ENCODE results near the gene CD59. TPM values are rescaled to one million over a fixed set of nuclear protein-coding genes. Genes with fewer than 3 reads are reported as not detected.

Gene CD59
- polyA plus RNA-seq, 2 of the 4 experiments (the other 2 are of a cell fraction) = 335 to 375 TPM

DNA sequence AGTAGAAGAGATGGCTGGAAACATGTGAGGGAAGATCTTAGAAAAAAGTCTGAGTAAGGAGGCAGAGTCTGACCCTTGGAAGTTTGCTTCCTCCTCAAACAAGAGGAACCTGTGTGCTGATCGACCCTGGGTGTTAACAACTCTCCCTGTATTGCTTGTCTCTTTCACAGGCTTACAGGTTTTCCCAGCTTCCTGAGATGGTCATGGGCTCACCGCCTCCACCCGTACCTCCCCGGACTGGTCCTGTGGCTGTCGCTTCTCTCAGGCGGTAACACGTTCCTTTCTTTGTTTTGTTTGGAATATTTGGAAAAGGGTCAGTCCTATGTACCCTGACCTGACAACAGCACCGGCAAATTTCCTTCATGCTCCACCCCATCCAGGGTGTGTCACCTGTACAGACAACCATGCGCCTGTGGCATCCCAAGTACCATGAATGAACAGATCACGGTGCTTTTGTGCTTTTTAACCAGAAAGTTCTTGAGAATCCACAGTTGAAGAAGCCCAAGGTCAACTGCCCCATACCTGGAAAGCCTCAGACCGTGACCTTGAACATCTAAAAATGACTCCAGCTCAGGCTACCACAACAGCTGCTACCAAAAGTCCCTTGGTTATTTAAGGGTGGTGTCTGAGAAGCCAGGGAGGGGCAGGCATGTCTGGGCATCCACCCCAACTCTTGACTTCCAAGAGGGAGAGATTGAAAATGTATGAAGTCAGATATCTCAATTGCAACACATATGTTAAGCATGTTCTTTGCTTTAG is 80.2 kb downstream of the CD59 start (continued):
- TF ChIP-seq, protein P1, sequence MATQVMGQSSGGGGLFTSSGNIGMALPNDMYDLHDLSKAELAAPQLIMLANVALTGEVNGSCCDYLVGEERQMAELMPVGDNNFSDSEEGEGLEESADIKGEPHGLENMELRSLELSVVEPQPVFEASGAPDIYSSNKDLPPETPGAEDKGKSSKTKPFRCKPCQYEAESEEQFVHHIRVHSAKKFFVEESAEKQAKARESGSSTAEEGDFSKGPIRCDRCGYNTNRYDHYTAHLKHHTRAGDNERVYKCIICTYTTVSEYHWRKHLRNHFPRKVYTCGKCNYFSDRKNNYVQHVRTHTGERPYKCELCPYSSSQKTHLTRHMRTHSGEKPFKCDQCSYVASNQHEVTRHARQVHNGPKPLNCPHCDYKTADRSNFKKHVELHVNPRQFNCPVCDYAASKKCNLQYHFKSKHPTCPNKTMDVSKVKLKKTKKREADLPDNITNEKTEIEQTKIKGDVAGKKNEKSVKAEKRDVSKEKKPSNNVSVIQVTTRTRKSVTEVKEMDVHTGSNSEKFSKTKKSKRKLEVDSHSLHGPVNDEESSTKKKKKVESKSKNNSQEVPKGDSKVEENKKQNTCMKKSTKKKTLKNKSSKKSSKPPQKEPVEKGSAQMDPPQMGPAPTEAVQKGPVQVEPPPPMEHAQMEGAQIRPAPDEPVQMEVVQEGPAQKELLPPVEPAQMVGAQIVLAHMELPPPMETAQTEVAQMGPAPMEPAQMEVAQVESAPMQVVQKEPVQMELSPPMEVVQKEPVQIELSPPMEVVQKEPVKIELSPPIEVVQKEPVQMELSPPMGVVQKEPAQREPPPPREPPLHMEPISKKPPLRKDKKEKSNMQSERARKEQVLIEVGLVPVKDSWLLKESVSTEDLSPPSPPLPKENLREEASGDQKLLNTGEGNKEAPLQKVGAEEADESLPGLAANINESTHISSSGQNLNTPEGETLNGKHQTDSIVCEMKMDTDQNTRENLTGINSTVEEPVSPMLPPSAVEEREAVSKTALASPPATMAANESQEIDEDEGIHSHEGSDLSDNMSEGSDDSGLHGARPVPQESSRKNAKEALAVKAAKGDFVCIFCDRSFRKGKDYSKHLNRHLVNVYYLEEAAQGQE (IDR thresholded peaks at IDR 0.05) = no peak
- TF ChIP-seq KDM1A (IDR thresholded peaks at IDR 0.05; ENCODE audit: low read depth) (no peak), NR3C1 (IDR thresholded peaks at IDR 0.05) (no peak)

DNA sequence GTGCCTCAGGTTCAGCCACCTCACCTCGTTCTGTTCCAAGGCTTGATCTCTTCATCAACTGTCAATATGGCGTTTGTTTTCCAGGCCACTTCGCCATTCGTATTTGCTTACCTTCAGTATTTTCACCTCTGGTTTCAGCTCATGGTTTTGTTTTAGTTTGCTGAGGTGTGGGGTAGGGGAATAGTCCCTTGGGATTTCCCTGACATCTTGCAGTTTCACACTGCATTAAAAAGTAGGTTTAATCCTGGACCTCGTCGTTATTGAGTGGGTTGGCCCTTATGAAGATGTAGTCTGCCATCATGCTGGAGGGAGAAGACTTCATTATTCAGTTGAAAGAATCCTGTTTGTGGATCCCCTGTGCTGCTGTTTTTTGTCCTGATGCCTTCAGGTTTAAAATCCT is 81.6 kb downstream of the CD59 start:
- ChIA-PET CTCF (interaction anchor here (0.6 kb wide), 1 partner anchor 31 kb away, joined by 3 read pairs; no protein-coding TSS in a partner anchor), POLR2A (no interaction called here)
- 90% methylated on average over 6 of the region's 6 CpGs for WGBS (ENCODE audit: missing lambda C conversion rate)
- no peak overlapping the region for H3K27ac ChIP-seq
- no peak for DNase-seq (ENCODE audit: low read depth in 1 of 2, low spot score in 1 of 2)
- no peaks in the 10 kb centered on the region for H3K9me3 ChIP-seq
- no peak for FAIRE-seq
- H3K4me2 ChIP-seq = no peak overlapping the region
- no peaks in the 10 kb centered on the region for H3K4me1 ChIP-seq
- H3K4me3 ChIP-seq = no peak overlapping the region
- no peak for ATAC-seq
- TF ChIP-seq SREBF2 (IDR thresholded peaks at IDR 0.05) = no peak
- no peak for TF ChIP-seq NFE2L2 (conservative IDR thresholded peaks at IDR 0.05; ENCODE audit: low read length)
- TF ChIP-seq ZC3H11A (IDR thresholded peaks at IDR 0.05) = no peak
- TF ChIP-seq, protein P1 (IDR thresholded peaks at IDR 0.05) = no peak
- TF ChIP-seq HEYL (CRISPR knock-in tag; IDR thresholded peaks at IDR 0.05) = no peak
- no peak for TF ChIP-seq CBX8 (IDR thresholded peaks at IDR 0.05)
- TF ChIP-seq EHMT2 (IDR thresholded peaks at IDR 0.05; ENCODE audit: low read depth) = no peak
- no peak for TF ChIP-seq EP300 (IDR thresholded peaks at IDR 0.05)
- no peak for TF ChIP-seq FOXS1 (CRISPR knock-in tag; IDR thresholded peaks at IDR 0.05)
- TF ChIP-seq MYC (IDR thresholded peaks at IDR 0.05; ENCODE audit: borderline replicate concordance, low read length) = no peak
- TF ChIP-seq, protein P2, sequence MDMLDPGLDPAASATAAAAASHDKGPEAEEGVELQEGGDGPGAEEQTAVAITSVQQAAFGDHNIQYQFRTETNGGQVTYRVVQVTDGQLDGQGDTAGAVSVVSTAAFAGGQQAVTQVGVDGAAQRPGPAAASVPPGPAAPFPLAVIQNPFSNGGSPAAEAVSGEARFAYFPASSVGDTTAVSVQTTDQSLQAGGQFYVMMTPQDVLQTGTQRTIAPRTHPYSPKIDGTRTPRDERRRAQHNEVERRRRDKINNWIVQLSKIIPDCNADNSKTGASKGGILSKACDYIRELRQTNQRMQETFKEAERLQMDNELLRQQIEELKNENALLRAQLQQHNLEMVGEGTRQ (IDR thresholded peaks at IDR 0.05) = no peak
- TF ChIP-seq MAFK (IDR thresholded peaks at IDR 0.05; ENCODE audit: partially characterized antibody) = no peak
- TF ChIP-seq, protein P3, sequence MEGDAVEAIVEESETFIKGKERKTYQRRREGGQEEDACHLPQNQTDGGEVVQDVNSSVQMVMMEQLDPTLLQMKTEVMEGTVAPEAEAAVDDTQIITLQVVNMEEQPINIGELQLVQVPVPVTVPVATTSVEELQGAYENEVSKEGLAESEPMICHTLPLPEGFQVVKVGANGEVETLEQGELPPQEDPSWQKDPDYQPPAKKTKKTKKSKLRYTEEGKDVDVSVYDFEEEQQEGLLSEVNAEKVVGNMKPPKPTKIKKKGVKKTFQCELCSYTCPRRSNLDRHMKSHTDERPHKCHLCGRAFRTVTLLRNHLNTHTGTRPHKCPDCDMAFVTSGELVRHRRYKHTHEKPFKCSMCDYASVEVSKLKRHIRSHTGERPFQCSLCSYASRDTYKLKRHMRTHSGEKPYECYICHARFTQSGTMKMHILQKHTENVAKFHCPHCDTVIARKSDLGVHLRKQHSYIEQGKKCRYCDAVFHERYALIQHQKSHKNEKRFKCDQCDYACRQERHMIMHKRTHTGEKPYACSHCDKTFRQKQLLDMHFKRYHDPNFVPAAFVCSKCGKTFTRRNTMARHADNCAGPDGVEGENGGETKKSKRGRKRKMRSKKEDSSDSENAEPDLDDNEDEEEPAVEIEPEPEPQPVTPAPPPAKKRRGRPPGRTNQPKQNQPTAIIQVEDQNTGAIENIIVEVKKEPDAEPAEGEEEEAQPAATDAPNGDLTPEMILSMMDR (IDR thresholded peaks at IDR 0.05) = no peak
- no peak for TF ChIP-seq HOXA7 (CRISPR knock-in tag; IDR thresholded peaks at IDR 0.05)
- TF ChIP-seq, protein P4, sequence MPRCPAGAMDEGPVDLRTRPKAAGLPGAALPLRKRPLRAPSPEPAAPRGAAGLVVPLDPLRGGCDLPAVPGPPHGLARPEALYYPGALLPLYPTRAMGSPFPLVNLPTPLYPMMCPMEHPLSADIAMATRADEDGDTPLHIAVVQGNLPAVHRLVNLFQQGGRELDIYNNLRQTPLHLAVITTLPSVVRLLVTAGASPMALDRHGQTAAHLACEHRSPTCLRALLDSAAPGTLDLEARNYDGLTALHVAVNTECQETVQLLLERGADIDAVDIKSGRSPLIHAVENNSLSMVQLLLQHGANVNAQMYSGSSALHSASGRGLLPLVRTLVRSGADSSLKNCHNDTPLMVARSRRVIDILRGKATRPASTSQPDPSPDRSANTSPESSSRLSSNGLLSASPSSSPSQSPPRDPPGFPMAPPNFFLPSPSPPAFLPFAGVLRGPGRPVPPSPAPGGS (IDR thresholded peaks at IDR 0.05) = no peak
- TF ChIP-seq PHF8 (IDR thresholded peaks at IDR 0.05; ENCODE audit: borderline replicate concordance, low read depth) = no peak
- TF ChIP-seq FOSL2 (IDR thresholded peaks at IDR 0.05) = no peak
- no peak for TF ChIP-seq FOSL2 (CRISPR knock-in tag; IDR thresholded peaks at IDR 0.05)
- no peak for TF ChIP-seq NPAS2 (CRISPR knock-in tag; IDR thresholded peaks at IDR 0.05; ENCODE audit: borderline replicate concordance)
- TF ChIP-seq FOSB (CRISPR knock-in tag; IDR thresholded peaks at IDR 0.05) = no peak
- TF ChIP-seq, protein P5, sequence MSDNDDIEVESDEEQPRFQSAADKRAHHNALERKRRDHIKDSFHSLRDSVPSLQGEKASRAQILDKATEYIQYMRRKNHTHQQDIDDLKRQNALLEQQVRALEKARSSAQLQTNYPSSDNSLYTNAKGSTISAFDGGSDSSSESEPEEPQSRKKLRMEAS (IDR thresholded peaks at IDR 0.05) = no peak

All from A549 (cell line).